Stimulated activated CD4-positive, alpha-beta T cell treated with anti-CD3 and anti-CD28 coated beads, Interleukin-12 subunit alpha, Interleukin-12 subunit beta, amount 100 ng/mL, for 48 hours (primary cell): ENCODE measurements around the gene HIRA.

Source experiments
- DNase-seq, 3 donors: peaks; one replicate each; pipeline ENCODE4 v3.0.0-alpha.2; 2020; ENCODE audit warnings: low read depth in 2 of 3, low spot score in 1 of 3

The HIRA gene

DNA sequence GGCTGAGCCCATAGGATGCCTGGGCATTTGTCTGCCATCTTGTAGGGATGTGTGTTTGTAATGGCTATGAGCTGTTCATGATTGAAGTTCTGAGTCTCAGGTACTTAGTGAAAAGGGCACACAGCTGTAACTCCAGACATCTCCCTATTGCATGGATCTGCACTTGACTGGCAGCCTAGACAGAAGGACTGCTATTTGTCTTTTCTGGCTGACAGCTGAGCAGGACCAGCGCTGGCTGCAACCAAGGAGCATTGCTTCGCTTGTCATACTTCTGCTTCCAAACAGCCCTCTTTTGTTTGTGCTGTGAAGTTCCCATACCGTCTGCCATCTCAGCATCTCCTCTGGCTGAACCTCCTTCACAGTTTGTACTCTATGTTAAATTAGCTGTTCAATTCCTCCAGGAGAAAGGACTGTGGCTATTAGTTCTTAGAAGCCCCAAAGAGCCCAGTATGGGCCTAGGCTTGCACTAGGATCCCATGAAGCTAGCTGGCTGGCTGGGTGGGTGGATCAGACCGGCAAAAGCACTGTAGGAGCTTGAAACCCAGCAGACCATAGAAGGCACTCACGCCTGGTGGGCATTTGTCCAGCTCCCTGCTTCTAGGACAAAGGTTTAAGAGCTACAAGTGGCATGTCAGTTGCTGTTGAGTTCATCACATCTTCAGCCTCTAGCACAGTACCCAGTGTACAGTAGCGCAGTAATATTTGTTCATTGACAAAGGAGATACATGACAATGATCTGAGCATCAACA, 20.4 kb downstream of the HIRA start:
- DNase-seq = no peak

DNA sequence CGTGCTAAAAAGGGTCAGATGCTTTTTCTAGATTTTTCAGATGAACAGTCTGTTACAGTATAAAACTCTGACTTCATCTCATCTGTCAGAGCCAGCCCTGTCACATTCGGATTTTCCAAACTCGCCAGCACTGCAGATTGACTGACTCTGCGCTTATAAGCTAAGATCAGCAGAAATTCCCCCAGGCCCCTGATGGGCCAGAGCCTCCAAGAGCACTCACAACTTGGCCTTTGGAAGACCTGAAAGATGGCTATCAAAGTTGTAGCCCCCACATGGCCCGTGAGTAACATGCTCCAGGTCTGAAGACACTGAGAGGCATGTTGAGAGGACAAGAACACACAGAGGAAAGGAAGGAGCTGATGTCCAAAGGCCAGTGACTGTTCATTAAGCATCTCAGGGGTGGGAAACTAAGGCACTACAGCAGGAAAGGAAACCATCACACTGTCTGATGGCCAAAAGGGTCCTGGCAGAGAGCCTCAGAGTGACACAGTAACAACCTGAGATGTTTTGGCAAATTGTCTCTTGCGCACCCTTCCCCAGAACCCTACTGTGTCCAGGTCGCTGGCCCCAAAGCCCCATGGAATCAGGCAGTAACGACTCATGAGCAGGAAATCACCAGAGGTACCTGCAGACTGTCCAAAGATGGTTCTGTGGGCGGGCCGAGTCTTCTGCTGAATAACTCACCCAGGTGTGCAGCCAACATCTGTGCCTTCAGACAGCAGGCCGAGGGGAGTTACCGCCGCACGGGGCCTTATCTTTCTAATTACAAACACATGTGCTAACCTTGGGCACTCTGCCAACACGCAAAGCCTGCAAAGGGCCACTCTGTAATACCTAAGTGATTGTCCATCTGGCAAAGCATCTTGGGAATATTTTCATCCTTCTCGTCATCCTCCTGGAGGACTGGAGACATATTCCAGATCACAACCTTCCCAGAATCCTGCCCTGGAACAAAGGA, 23.6 kb downstream of the HIRA start:
- no peak for DNase-seq

DNA sequence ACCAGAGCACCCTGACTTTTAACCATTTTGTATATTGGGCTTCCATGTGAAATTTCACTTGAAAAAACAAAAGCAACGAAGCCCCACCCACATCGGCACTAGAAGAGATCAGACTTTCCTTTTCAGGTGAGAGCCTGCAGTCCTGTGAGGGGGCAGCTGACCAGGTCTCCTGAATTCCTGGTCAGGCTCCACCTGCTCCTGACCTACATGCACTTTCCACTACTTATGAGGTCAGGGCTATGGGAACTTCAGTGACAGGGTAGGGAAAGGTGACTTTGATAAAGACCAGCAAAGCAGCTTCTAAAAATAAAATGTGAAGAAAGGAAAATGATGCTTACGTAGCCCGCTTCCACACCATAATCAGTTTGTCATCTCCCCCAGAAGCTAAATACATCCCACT, 24.7 kb downstream of the HIRA start:
- DNase-seq = no peak

GRCh38 chr22:19406281-19406811, 25.2 kb downstream of the HIRA start:
- no peak for DNase-seq

DNA sequence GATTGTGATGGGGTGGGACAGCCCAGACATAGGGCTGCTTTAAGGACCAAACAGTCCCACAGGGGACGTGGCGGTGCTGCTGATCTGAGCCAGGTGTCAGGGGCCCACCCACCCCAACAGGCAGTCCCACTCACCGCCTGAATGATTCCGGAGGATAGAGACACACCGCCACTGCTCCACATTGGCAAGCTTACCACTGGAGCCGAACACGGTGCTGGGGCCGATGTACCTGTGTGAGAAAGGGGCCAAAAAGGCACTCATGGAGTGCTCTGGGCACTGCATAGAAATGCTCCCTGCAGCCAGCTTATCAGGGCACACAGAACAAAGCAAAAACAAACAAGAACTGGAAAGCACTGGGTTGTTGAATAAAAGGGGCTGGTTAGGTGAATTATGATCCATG, 25.9 kb downstream of the HIRA start:
- no peak for DNase-seq

GRCh38 chr22:19405133-19405532, 26.4 kb downstream of the HIRA start:
- DNase-seq = no peak

DNA sequence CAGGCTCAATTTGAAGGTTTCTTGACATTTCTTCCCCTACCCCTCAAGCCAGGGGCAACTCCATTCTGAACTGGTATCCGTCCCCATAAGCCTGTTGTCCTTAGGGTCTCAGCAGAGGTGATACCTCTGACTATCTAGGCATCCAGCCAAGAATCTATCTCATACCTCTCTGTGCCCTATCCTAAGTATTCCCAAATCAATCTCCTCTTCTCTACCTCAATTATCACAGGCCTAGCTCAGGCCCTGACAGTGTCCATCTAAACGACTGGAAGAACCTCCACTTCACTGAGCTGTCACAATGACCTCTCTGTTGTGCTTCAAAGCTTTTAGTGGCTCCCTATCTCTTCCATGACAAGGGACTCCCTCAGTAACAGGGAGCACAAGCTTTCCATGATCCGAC, 26.9 kb downstream of the HIRA start:
- DNase-seq = no peak

DNA sequence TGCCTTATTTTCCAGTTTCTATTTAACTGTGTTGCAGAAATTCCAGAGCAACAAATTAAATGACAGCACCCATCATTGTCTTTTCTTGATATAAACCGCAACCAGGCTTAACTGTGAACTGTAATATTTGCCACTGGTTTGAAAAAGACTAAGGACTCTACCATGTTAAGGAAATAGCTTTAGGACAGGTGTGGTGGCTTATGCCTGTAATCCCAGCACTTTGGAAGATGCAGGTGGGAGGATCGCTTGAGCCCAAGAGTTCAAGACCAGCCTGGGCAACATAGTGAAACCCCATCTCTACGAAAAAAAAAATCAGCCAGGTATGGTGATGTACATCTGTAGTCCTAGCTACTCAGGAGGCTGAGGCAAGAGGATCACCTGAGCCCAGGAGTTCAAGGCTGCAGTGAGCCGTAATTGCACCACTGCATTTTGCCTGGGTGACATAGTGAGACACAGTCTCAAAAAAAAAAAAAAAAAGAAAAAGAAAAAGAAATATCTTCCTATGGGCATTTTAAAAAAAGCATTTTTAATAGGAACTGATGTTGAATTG, 28.8 kb downstream of the HIRA start:
- no peak for DNase-seq

GRCh38 chr22:19401483-19401882, 30.1 kb downstream of the HIRA start:
- DNase-seq = no peak

DNA sequence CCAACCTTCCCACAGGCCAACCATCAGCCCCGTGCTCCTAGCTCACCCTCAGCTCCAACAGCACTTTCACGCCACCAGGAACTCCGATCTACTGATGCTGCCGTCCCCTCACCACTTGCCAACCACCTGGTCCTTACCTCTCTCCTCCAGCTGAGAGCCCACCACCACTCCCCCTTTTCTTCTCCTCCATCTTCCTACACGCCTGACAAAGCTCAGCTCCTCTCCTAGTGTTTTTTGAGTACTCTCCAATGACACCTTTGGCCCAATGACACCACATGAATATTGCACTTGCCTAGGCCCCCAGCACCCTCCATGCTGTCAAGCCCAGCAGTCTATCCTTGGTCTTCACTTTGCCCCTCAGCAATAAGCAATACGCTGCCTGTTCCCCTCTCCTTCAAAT, 30.7 kb downstream of the HIRA start:
- DNase-seq = no peak

DNA sequence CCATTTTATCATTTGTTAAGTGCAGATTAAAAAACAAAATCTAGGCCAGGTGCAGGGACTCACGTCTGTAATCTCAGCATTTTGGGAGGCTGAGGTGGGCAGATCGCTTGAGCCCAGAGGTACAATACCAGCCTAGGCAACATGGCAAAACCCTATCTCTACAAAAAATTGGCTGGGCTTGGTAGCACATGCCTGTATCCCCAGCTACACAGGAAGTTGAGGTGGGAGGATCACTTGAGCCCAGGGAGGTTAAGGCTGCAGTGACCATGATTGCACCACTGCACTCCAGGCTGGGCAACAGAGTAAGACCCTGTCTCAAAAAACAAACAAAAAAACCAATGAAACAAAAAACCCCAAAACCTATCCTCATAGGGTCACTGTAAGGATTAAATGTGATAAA, 32.9 kb downstream of the HIRA start:
- DNase-seq = no peak

DNA sequence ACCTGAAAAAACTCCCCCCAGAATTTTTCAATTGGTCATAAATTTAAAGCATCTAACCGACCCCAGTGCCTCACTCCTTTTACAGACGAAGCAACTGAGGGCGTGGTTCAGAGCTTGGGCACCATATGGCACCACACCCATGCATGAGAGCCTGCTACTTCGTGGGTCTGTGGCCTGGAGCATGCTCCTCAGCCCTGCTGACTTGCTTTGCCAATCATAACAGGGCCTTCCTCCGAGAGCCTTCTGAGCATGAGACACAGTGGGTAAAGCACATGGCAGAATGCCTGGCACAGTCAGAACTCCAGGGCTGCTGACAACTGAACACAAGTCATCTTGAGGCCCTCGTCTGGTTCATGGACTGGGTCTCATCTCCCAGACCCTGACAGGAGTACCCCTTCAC, 33.3 kb downstream of the HIRA start:
- no peak for DNase-seq

DNA sequence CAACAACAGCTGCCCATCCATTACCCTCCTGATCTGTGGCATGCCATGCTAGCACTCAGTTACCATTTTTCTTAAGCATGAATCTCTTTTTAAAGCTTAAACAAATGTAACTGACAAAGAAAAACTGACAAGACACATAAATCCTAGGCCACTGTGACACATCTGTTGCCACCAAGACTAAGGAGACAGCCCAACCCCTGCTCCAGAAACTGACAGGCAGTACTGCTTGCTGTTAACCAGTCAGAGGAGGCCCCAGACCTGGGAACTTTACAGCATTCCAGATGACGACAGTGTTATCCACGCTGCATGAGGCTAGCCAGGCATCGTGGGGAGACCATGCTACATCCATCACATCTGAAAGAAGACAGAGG, 33.8 kb downstream of the HIRA start:
- no peak for DNase-seq

- no peak for DNase-seq
Observed at GRCh38 chr22:19396934-19397733, 34.4 kb downstream of the HIRA start.

DNA sequence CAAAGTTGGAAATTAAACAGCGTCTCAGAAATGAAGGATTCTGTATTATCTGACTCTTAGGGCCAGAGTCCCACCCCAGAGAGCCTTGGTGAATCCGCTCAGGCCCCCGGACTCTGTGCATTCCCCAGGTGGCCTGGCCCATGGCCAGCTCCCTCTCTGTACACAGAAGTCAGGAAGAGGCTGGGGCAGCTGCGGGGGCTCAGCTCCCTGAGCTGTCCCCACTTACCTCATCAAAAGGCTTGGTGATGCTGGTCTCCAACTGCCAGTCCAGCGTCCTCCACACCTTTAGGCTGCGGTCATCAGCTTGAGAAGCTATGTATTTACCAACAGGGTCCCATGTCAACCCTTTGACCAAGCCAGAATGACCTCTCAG, 35.0 kb downstream of the HIRA start:
- no peak for DNase-seq

DNA sequence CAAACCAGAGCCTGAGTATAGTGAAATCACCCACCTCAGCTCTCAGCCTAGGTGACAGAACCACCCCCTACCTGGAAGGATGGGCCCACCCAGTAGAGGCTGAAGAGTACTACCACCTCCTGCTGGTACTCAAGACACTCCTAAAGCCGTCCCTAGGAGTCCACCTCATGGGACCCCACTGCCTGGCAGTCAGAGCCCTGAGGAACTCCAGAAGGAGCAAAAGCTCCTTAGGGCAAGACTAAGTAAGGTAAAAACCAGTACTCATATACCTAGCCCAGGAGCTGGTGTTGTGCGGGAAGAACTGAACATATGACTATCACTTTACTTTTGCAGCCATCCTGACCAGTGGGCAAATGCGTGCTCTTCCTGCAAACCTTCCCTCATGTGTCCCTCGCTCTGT, 36.3 kb downstream of the HIRA start:
- no peak for DNase-seq

DNA sequence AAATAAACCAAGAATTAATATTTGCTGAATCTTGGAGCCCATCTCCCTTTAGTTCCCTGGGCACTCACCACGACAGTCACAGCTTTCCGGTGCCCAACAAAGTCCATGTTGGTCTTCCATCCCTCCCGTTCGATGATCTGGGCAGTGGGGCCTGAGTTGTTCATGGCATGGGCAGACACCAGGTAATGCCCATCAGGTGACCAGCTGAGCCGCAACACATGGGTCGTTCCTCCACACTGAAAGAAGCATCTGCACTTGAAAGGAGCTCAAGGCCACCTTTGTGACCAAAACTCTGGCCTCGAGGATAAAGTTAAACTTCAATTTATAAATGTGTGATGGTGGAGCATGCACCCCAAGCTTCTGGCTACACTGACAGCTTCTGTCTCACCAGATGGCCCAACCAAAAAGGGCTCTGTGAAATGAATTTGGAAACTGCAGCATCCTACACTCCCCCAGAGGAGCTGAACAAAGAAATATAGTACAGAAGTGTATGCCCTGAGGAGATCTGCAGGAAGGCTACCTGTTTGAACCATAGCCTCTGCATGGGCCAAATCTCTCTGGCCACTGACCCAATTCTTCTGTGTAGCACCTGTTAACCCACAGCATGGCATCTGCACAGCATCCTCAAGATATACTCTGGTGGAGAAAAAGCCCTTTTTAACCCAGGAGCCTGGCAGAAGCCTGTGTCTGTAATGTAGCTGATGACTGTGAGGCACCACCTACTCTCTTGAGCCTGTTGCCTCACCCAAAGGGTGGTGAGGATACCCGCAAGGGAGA, 37.1 kb downstream of the HIRA start:
- DNase-seq = no peak

DNA sequence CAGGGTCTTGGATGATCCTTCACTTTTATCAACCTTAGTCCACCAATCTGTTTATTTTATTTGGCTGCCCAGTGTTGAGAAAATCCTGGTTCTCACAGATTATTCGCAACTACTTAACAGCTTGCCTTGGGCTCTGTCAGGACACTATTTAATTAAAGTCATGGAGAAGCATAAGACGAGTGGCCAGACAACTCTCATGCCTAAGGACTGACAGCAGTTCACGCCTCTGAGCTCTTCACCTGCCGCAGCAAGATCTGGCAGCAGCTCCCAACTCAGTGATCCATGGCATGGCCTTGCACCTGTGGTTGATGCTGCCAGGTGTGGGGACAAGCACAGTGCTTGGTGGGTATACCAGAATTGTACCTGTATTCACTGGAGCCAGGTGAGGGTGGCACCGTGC, 37.8 kb downstream of the HIRA start:
- no peak for DNase-seq

- no peak for DNase-seq
Observed at GRCh38 chr22:19387575-19387974, 44.0 kb downstream of the HIRA start.

- DNase-seq = no peak
Observed at GRCh38 chr22:19387038-19387437, 44.5 kb downstream of the HIRA start.
